ENCODE results near the gene KIF22. TPM values are rescaled to one million over a fixed set of nuclear protein-coding genes. Genes with fewer than 3 reads are reported as not detected.

The KIF22 gene
- total and polyA plus RNA-seq, 7 experiments from 2014 or later: 36.9 to 141 (median 81.3) TPM

DNA sequence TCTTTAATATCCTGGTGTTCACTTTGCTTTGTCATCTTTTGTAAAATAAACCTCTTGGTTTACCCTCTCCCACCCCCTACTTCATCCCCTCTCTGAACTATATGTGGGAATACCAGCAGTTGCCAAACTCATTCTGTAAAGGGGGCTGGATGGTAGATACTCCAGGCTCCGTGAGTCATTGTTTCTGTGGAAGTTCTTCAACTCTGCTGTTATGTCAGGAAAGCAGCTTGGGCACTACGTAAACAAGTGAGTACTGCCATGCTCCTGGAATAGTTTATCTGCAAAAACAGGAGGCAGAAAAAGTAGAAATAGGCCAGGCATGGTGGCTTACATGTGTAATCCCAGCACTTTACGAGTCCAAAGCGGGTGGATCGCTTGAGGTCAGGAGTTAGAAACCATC lies 47.3 kb downstream of the KIF22 start:
- Histone ChIP-seq H3K27ac (ENCODE audit: low read depth, low read length) (no peak overlapping the region), H3K9me3 (ENCODE audit: control insufficient read depth in 2 of 3, low read length in 3 of 3) (no peaks in the 10 kb centered on the region), H3K36me3 (ENCODE audit: control insufficient read depth in 2 of 3, insufficient read depth in 3 of 3, low read length in 3 of 3) (peaks cover 20 to 94% (median 21%) of the 10 kb centered on the region in 3 experiments), H3K4me1 (ENCODE audit: control insufficient read depth in 2 of 2, insufficient read depth in 2 of 2, low read length in 2 of 2) (no peaks in the 10 kb centered on the region), H3K27me3 (ENCODE audit: control insufficient read depth in 2 of 2, insufficient read depth in 2 of 2, low read length in 2 of 2) (no peaks in the 10 kb centered on the region), H3K4me3 (ENCODE audit: low read length) (no peak overlapping the region)
- DNase-seq (no peak), ATAC-seq (no peak)
- Mint-ChIP-seq H3K4me3 (no peak overlapping the region), H3K36me3 (peaks cover 0 to 36% (median 19%) of the 10 kb centered on the region in 5 donors), H3K4me1 (peaks cover 0 to 5% (median under 1%) of the 10 kb centered on the region in 7 donors), H3K9me3 (no peaks in the 10 kb centered on the region), H3K27ac (peak overlapping the region in 2 of 9 donors; percentile 10 to 11), H3K27me3 (no peaks in the 10 kb centered on the region)
- POLR2A ChIA-PET: interaction anchor here (1.1 to 2.2 kb wide), 4 partner anchors 8 to 22 kb away, joined by 3 to 12 read pairs (median 6); partner anchors contain the start of gene PAGR1
- intact Hi-C loops (cut with micrococcal nuclease): no loop called here
- CTCF ChIA-PET: interaction anchor here (0.6 to 5.4 kb wide), 3 partner anchors 10 to 819 kb away, joined by 3 to 22 read pairs (median 4); no protein-coding TSS in a partner anchor

DNA sequence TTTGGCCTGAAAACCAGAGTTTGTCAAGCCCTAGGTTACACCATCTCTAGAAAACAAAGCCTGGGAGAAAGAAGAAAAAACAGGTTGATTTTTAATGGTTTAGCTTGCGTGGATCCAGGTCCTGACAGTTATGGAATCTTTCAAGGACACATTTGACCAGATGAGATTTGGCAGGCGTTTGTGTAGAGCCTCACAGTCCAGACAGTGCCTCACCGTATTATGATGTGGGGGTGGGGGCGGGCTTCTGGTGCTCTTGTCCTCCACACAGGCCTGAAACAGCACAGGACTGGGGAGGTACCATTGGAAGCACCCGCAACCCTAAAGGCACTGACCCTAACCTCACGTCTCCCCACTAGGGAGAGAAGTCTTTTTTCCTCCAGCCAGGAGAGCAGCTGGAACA lies 49.3 kb downstream of the KIF22 start:
- POLR2A ChIA-PET: interaction anchor here (0.5 to 2.2 kb wide), 4 partner anchors 10 to 24 kb away, joined by 3 to 12 read pairs (median 6); partner anchors contain the start of gene PAGR1
- Mint-ChIP-seq H3K9me3 (no peaks in the 10 kb centered on the region), H3K36me3 (peaks cover 0 to 37% (median 22%) of the 10 kb centered on the region in 5 donors), H3K27ac (peak overlapping the region in 2 of 9 donors; percentile 17 to 33), H3K27me3 (no peaks in the 10 kb centered on the region), H3K4me1 (peaks cover 0 to 5% (median 3%) of the 10 kb centered on the region in 7 donors), H3K4me3 (no peak overlapping the region)
- Histone ChIP-seq H3K4me1 (ENCODE audit: control insufficient read depth in 2 of 2, insufficient read depth in 2 of 2, low read length in 2 of 2) (no peaks in the 10 kb centered on the region), H3K36me3 (ENCODE audit: control insufficient read depth in 2 of 3, insufficient read depth in 3 of 3, low read length in 3 of 3) (peaks cover 12 to 90% (median 19%) of the 10 kb centered on the region in 3 experiments), H3K27me3 (ENCODE audit: control insufficient read depth in 2 of 2, insufficient read depth in 2 of 2, low read length in 2 of 2) (no peaks in the 10 kb centered on the region), H3K9me3 (ENCODE audit: control insufficient read depth in 2 of 3, low read length in 3 of 3) (no peaks in the 10 kb centered on the region), H3K27ac (ENCODE audit: low read depth, low read length) (no peak overlapping the region), H3K4me3 (ENCODE audit: low read length) (no peak overlapping the region)
- intact Hi-C loops (cut with micrococcal nuclease): no loop called here
- no peak for ATAC-seq
- no peak for DNase-seq
- CTCF ChIA-PET: interaction anchor here (0.6 to 0.9 kb wide), 3 partner anchors 8 to 150 kb away, joined by 3 to 4 read pairs (median 3); partner anchors contain the start of gene PAGR1

DNA sequence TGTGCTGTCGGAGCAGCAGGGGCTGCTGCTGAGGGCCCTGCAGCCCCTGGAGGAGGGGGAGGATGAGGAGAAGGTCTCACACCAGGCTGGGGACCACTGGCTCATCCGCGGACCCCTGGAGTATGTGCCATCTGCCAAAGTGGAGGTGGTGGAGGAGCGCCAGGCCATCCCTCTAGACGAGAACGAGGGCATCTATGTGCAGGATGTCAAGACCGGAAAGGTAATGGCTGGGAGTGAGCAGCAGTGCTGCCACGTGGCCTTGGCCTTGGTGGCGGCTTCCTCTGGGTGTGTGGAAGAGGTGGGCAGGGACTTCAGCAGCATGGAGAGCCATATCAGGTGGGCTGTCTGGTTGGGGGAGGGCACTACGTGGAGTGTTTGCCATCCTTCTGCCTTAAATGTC lies 49.7 kb downstream of the KIF22 start:
- H3K27me3 ChIP-seq (ENCODE audit: control insufficient read depth in 2 of 2, insufficient read depth in 2 of 2, low read length in 2 of 2): no peaks in the 10 kb centered on the region
- H3K4me3 Mint-ChIP-seq: no peak overlapping the region
- peaks cover under 1 to 39% (median 24%) of the 10 kb centered on the region in 5 donors for H3K36me3 Mint-ChIP-seq
- POLR2A ChIA-PET: interaction anchor here (1.1 to 2.2 kb wide), 2 partner anchors 18 to 24 kb away, joined by 5 read pairs; partner anchors contain the start of gene PAGR1
- peaks cover 12 to 91% (median 20%) of the 10 kb centered on the region in 3 experiments for H3K36me3 ChIP-seq (ENCODE audit: control insufficient read depth in 2 of 3, insufficient read depth in 3 of 3, low read length in 3 of 3)
- intact Hi-C loops (cut with micrococcal nuclease): no loop called here
- no peak overlapping the region for H3K4me3 ChIP-seq (ENCODE audit: low read length)
- no peak overlapping the region for H3K27ac ChIP-seq (ENCODE audit: low read depth, low read length)
- CTCF ChIA-PET: interaction anchor here (0.6 to 0.9 kb wide), 2 partner anchors 24 to 151 kb away, joined by 3 read pairs; partner anchors contain the start of gene PAGR1
- no peak for ATAC-seq
- H3K9me3 ChIP-seq (ENCODE audit: control insufficient read depth in 2 of 3, low read length in 3 of 3): no peaks in the 10 kb centered on the region
- no peaks in the 10 kb centered on the region for H3K9me3 Mint-ChIP-seq
- H3K27ac Mint-ChIP-seq: peak overlapping the region in 4 of 9 donors; percentile 17 to 89 (median 31)
- H3K27me3 Mint-ChIP-seq: no peaks in the 10 kb centered on the region
- H3K4me1 ChIP-seq (ENCODE audit: control insufficient read depth in 2 of 2, insufficient read depth in 2 of 2, low read length in 2 of 2): no peaks in the 10 kb centered on the region
- H3K4me1 Mint-ChIP-seq: peaks cover 0 to 5% (median 3%) of the 10 kb centered on the region in 7 donors
- no peak for DNase-seq

DNA sequence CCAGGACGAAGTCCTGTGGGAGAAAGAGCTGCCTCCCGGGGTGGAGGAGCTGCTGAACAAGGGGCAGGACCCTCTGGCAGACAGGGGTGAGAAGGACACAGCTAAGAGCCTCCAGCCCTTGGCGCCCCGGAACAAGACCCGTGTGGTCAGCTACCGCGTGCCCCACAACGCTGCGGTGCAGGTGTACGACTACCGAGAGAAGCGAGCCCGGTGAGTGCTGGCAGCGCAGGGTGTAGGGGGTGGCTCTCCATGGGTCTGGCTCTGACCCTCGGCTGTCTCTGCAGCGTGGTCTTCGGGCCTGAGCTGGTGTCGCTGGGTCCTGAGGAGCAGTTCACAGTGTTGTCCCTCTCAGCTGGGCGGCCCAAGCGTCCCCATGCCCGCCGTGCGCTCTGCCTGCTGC lies 51.1 kb downstream of the KIF22 start:
- Histone ChIP-seq H3K36me3 (ENCODE audit: control insufficient read depth in 2 of 3, insufficient read depth in 3 of 3, low read length in 3 of 3) (peaks cover 5 to 93% (median 20%) of the 10 kb centered on the region in 3 experiments), H3K4me3 (ENCODE audit: low read length) (no peak overlapping the region), H3K4me1 (ENCODE audit: control insufficient read depth in 2 of 2, insufficient read depth in 2 of 2, low read length in 2 of 2) (no peaks in the 10 kb centered on the region), H3K9me3 (ENCODE audit: control insufficient read depth in 2 of 3, low read length in 3 of 3) (no peaks in the 10 kb centered on the region), H3K27me3 (ENCODE audit: control insufficient read depth in 2 of 2, insufficient read depth in 2 of 2, low read length in 2 of 2) (no peaks in the 10 kb centered on the region), H3K27ac (ENCODE audit: low read depth, low read length) (no peak overlapping the region)
- Mint-ChIP-seq H3K4me1 (peaks cover 0 to 5% (median 3%) of the 10 kb centered on the region in 7 donors), H3K27ac (peak overlapping the region in 1 of 9 donors; percentile 48), H3K27me3 (no peaks in the 10 kb centered on the region), H3K9me3 (peaks cover 0 to 1% (median 0%) of the 10 kb centered on the region in 11 donors), H3K36me3 (peaks cover 8 to 42% (median 23%) of the 10 kb centered on the region in 5 donors), H3K4me3 (no peak overlapping the region)
- ChIA-PET POLR2A (interaction anchor here (1.0 to 1.5 kb wide), 4 partner anchors 11 to 26 kb away, joined by 3 to 5 read pairs (median 4); partner anchors contain the start of gene PAGR1), CTCF (interaction anchor here (0.9 to 1.2 kb wide), 3 partner anchors 12 to 104 kb away, joined by 3 to 7 read pairs (median 3); no protein-coding TSS in a partner anchor)
- intact Hi-C loops (cut with micrococcal nuclease): no loop called here
- no peak for ATAC-seq
- DNase-seq: no peak

DNA sequence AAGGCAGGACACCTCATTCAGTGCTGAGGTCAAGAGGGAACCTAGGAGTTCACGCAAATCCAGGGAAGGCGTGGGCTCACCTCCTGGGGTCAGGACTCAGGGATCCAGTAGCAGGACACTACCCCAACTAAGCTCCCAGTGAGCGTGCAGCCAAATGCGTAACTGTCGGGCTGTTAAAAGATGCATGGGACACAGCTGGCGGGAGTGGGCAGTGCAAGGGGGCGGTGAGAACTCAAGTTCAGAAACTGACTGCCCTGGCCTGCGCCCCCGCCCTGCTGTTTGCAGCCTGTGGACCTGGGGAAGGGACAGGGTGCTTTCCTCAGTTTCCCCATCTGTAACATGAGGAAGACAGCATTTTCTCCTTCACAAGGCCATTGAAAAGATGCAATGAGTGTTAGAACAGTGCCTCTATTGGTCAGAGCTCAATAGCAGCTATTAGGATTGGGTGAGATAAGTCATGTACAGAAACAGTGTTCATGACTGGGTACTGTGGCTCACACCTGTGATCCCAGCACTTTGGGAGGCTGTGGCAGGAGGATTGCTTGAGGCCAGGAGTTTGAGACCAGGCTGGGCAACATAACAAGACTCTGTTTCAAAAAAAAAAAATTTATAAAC lies 52.3 kb downstream of the KIF22 start:
- H3K36me3 Mint-ChIP-seq: peaks cover 8 to 40% (median 14%) of the 10 kb centered on the region in 5 donors

DNA sequence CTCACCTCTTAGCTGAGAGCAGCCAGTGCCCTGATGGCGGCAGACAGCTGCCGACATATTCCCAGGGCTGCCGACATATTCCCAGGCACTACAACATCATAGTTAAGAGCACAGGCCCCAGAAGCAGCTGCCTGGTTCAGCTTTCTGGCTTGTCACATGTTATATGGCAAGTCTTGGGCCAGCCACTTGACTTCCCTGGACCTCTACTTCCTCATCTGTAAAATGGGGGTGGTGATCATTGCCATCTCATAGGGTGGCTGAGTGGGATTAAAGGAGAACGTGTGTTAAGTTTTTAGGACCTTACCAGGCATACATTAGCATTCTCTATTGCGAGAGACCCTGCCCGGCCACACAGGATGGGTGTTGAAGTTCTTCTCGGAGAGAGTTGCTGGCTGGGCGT lies 53.4 kb downstream of the KIF22 start:
- peaks cover 0 to 83% (median 21%) of the 10 kb centered on the region in 3 experiments for H3K36me3 ChIP-seq (ENCODE audit: control insufficient read depth in 2 of 3, insufficient read depth in 3 of 3, low read length in 3 of 3)
- POLR2A ChIA-PET: interaction anchor here (1.0 to 2.1 kb wide), 4 partner anchors 16 to 144 kb away, joined by 3 to 11 read pairs (median 4); partner anchors contain the start of gene MVP
- CTCF ChIA-PET: interaction anchor here (1.2 to 1.6 kb wide), 2 partner anchors 16 to 143 kb away, joined by 3 to 6 read pairs; no protein-coding TSS in a partner anchor
- H3K27me3 Mint-ChIP-seq: no peaks in the 10 kb centered on the region
- no peak overlapping the region for H3K4me3 ChIP-seq (ENCODE audit: low read length)
- DNase-seq (no peak), ATAC-seq (no peak)
- peak overlapping the region in 7 of 9 donors; percentile 5 to 89 (median 58) for H3K27ac Mint-ChIP-seq
- H3K27me3 ChIP-seq (ENCODE audit: control insufficient read depth in 2 of 2, insufficient read depth in 2 of 2, low read length in 2 of 2): no peaks in the 10 kb centered on the region
- H3K4me1 ChIP-seq (ENCODE audit: control insufficient read depth in 2 of 2, insufficient read depth in 2 of 2, low read length in 2 of 2): peaks cover 0 to 7% of the 10 kb centered on the region in 2 donors
- no peak overlapping the region for H3K27ac ChIP-seq (ENCODE audit: low read depth, low read length)
- intact Hi-C loops (cut with micrococcal nuclease): no loop called here
- peaks cover 7 to 15% (median 9%) of the 10 kb centered on the region in 7 donors for H3K4me1 Mint-ChIP-seq
- H3K9me3 Mint-ChIP-seq: peaks cover 0 to 1% (median 0%) of the 10 kb centered on the region in 11 donors
- no peaks in the 10 kb centered on the region for H3K9me3 ChIP-seq (ENCODE audit: control insufficient read depth in 2 of 3, low read length in 3 of 3)
- peaks cover 8 to 39% (median 13%) of the 10 kb centered on the region in 5 donors for H3K36me3 Mint-ChIP-seq
- no peak overlapping the region for H3K4me3 Mint-ChIP-seq

More for the DNA sequence above, 52.3 kb downstream of the KIF22 start:
- H3K4me3 Mint-ChIP-seq: no peak overlapping the region
- Histone ChIP-seq H3K9me3 (ENCODE audit: control insufficient read depth in 2 of 3, low read length in 3 of 3) (no peaks in the 10 kb centered on the region), H3K27ac (ENCODE audit: low read depth, low read length) (no peak overlapping the region), H3K4me3 (ENCODE audit: low read length) (no peak overlapping the region), H3K27me3 (ENCODE audit: control insufficient read depth in 2 of 2, insufficient read depth in 2 of 2, low read length in 2 of 2) (no peaks in the 10 kb centered on the region), H3K4me1 (ENCODE audit: control insufficient read depth in 2 of 2, insufficient read depth in 2 of 2, low read length in 2 of 2) (no peaks in the 10 kb centered on the region), H3K36me3 (ENCODE audit: control insufficient read depth in 2 of 3, insufficient read depth in 3 of 3, low read length in 3 of 3) (peaks cover 0 to 93% (median 21%) of the 10 kb centered on the region in 3 experiments)
- ChIA-PET CTCF (interaction anchor here (1.2 kb wide), 2 partner anchors 142 to 155 kb away, joined by 3 to 6 read pairs; no protein-coding TSS in a partner anchor), POLR2A (interaction anchor here (1.0 to 2.1 kb wide), 4 partner anchors 10 to 143 kb away, joined by 3 to 11 read pairs (median 5); partner anchors contain the start of gene MVP)
- H3K4me1 Mint-ChIP-seq: peaks cover 0 to 8% (median 3%) of the 10 kb centered on the region in 7 donors
- H3K9me3 Mint-ChIP-seq: peaks cover 0 to 1% (median 0%) of the 10 kb centered on the region in 11 donors
- DNase-seq: no peak
- H3K27me3 Mint-ChIP-seq: no peaks in the 10 kb centered on the region
- no peak for ATAC-seq
- intact Hi-C loops (cut with micrococcal nuclease): no loop called here
- H3K27ac Mint-ChIP-seq: peak overlapping the region; percentile 5 to 78 (median 53)
